Measurements from ENCODE around the gene RNF123. TPM values are rescaled to one million over a fixed set of nuclear protein-coding genes. Genes with fewer than 3 reads are reported as not detected.

RNF123 gene
- 25.8 and 31.5 TPM in 2 replicates for total RNA-seq

DNA sequence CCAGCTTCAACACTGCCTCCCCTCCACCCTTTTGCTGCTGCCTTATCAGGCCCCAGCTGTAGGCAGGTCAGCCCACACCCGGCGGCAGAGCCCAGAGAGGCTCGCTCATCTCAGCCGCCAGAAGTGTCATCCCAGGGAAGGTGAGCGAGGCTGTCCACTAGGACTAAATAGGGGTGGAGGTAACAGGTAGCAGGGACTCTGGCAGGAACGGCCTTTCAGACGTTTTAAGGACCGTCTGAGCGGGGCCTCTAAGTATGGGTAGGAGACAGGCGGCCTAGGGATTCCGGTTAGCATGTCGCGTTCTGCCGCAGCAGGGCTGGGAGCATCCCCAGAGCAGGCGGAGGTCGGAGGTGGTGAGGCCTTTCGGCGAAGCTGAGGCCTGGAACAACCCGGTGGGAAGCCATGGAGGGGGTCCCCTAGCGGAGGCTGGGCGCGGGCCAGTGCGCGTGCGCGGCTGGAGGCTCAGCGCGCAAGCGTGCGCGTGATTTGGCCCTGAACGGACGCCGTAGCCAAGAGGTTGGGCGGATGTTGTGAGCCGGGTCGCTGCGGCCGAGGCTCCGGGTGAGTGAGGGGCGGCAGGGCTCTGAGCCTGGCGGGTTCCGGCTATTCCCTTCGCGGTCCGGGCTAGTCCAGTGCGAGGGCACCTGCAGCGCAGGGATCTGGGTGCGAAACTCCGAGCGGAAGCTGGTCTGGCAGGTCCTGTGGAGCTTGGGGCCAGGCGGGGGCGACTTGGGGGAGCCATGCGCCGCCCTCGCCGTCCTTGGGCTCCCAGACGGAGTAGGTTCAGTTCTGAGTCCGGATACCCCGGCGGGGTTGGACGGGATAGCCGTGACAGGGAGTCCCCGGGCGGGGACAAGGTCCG lies at the start of gene RNF123, which contains the start of gene MST1:
RNF123 (plus strand) TSS at position 512 of the 862 bp plus-strand sequence. CDS start 1,609 bp downstream, outside the sequence.
MST1 (minus strand) TSS at position 429 of the 862 bp plus-strand sequence. CDS start 783 bp downstream, outside the sequence.
- peak within 1 kb of the TSS; percentile 95 for H3K4me3 ChIP-seq (ENCODE audit: low read depth, low read length)
- DNase-seq (ENCODE audit: low read depth) = peak; percentile 91
- TF ChIP-seq, protein P1, sequence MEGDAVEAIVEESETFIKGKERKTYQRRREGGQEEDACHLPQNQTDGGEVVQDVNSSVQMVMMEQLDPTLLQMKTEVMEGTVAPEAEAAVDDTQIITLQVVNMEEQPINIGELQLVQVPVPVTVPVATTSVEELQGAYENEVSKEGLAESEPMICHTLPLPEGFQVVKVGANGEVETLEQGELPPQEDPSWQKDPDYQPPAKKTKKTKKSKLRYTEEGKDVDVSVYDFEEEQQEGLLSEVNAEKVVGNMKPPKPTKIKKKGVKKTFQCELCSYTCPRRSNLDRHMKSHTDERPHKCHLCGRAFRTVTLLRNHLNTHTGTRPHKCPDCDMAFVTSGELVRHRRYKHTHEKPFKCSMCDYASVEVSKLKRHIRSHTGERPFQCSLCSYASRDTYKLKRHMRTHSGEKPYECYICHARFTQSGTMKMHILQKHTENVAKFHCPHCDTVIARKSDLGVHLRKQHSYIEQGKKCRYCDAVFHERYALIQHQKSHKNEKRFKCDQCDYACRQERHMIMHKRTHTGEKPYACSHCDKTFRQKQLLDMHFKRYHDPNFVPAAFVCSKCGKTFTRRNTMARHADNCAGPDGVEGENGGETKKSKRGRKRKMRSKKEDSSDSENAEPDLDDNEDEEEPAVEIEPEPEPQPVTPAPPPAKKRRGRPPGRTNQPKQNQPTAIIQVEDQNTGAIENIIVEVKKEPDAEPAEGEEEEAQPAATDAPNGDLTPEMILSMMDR (IDR thresholded peaks at IDR 0.05; ENCODE audit: insufficient read depth, low read depth, low read length) = peak; percentile 34

DNA sequence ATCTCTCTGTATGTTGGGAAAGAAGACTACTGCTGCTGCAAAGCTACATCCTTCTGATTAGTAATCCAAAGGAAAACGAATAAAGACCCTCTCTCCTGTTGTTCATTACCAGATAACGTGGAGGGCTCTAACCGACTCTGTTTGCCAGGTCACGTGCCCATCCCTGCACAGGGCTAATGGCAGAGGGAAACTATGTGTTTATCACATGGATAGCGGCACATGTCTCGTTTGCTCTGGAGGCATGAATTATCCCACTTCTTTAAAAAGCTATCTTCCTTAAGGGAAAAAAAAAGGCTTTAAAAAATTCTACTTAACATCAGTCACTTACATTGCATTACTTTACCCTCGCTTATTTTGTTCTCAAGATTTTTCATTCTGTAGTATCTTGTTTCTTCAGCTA lies 48.1 kb upstream of the RNF123 start:
- TF ChIP-seq, protein P1 (IDR thresholded peaks at IDR 0.05; ENCODE audit: insufficient read depth, low read depth, low read length) = no peak
- no peak overlapping the region for H3K4me3 ChIP-seq (ENCODE audit: low read depth, low read length)
- no peak for DNase-seq (ENCODE audit: low read depth)

DNA sequence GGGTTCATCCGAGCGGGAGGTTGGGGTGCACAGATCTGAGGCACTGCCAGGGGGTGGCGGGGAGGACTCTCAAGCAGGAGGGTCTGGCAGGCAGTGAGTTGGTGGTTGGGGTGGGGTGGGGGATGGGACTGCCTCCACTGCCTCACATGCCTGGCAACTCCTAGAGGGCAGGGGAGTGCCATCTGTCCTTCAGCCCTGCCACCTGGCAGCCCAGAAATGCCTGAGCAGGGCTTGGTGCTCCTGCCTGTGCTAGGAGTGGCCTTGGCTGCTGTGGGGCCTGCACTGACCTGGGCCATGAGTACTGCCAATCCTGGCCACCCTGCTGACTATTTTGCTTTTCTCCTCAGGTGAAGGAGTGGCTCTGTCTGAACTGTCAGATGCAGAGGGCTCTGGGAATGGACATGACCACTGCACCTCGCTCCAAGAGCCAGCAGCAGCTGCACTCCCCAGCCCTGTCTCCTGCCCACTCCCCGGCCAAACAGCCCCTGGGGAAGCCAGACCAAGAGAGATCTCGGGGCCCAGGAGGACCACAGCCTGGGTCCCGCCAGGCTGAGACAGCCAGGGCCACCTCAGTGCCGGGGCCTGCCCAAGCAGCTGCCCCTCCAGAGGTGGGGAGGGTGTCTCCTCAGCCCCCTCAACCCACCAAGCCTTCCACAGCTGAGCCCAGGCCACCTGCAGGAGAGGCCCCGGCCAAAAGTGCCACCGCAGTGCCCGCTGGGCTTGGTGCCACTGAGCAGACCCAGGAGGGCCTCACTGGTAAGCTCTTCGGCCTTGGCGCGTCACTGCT lies 47.2 kb upstream of the RNF123 start:
- TF ChIP-seq, protein P1 (IDR thresholded peaks at IDR 0.05; ENCODE audit: insufficient read depth, low read depth, low read length) = no peak
- DNase-seq (ENCODE audit: low read depth) = no peak
- H3K4me3 ChIP-seq (ENCODE audit: low read depth, low read length) = no peak overlapping the region

DNA sequence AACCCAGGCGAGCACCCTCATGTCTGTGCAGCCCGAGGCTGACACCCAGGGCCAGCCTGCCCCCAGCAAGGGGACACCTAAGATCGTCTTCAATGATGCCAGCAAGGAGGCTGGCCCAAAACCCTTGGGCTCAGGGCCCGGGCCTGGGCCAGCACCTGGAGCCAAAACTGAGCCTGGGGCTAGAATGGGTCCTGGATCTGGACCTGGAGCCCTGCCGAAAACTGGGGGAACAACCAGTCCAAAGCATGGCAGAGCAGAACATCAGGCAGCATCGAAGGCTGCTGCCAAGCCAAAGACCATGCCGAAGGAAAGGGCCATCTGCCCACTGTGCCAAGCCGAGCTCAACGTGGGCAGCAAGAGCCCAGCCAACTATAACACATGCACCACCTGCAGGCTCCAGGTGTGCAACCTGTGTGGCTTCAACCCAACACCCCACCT lies 46.6 kb upstream of the RNF123 start:
- TF ChIP-seq, protein P1 (IDR thresholded peaks at IDR 0.05; ENCODE audit: insufficient read depth, low read depth, low read length) = no peak
- no peak overlapping the region for H3K4me3 ChIP-seq (ENCODE audit: low read depth, low read length)
- no peak for DNase-seq (ENCODE audit: low read depth)

DNA sequence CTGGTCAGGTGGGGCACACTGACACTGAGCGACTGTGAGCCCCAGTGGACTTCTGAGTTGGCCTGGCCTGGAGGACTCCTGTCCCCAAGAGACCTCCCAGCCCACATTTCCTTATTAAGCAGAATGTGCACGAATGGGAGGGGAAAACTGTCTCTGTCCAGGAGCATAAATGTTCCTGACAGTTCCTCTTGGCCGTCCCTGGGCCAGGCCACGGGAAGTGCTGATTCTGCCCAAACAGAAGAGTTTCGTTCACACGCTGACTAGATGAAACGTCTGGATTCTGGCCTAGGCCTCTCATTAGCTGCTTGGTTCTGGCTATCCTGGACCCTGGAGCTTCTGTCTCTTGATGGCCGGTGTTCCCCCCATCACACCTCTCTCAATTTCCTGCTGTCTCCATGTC lies 44.7 kb upstream of the RNF123 start:
- H3K4me3 ChIP-seq (ENCODE audit: low read depth, low read length) = no peak overlapping the region
- TF ChIP-seq, protein P1 (IDR thresholded peaks at IDR 0.05; ENCODE audit: insufficient read depth, low read depth, low read length) = no peak
- no peak for DNase-seq (ENCODE audit: low read depth)

DNA sequence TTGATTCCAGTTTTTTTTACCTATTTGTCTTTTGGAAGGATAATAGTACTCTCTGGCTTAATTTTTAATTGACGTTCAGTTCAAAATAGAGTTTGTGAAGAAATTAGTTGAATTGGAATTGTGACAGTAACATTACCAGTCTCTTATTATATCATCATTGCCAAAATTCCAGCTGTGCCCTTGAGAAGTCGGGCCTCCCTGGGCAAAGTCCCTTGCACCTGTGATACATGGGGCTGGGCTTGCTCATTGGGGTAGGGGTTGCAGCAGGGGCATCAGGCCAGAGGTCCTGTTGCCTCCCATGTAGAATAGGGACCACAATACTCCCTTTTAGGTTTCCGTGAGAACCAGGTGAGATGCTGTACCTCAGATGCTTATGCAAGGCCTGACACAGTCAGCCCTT lies 43.1 kb upstream of the RNF123 start:
- TF ChIP-seq, protein P1 (IDR thresholded peaks at IDR 0.05; ENCODE audit: insufficient read depth, low read depth, low read length) = no peak
- no peak overlapping the region for H3K4me3 ChIP-seq (ENCODE audit: low read depth, low read length)
- DNase-seq (ENCODE audit: low read depth) = no peak

Data from fibroblast of villous mesenchyme (primary cell).